ENCODE results near the gene ZNF207.

The ZNF207 gene

DNA sequence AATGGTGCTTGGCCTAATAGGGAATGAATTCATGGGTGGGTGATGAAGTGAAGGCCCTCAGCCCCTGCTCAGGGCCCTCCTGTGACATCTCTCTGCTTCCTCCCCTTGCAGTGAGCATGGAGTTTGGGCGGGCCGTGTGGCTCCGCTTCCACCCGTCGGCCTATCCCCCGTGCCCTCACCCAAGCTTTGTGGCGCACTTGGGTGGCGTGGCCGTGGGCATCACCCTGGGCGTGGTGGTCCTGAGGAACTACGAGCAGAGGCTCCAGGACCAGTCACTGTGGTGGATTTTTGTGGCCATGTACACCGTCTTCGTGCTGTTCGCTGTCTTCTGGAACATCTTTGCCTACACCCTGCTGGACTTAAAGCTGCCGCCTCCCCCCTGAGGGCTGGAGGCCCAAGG, 29.1 kb upstream of the ZNF207 start:
- DNase-seq (ENCODE audit: low read depth) = no peak
- TF ChIP-seq CTCF (IDR thresholded peaks at IDR 0.05; ENCODE audit: control insufficient read depth, insufficient read depth, low read depth, low read length, missing control alignments) = no peak
- no peak overlapping the region for H3K4me3 ChIP-seq (ENCODE audit: control insufficient read depth, low read depth, low read length)

DNA sequence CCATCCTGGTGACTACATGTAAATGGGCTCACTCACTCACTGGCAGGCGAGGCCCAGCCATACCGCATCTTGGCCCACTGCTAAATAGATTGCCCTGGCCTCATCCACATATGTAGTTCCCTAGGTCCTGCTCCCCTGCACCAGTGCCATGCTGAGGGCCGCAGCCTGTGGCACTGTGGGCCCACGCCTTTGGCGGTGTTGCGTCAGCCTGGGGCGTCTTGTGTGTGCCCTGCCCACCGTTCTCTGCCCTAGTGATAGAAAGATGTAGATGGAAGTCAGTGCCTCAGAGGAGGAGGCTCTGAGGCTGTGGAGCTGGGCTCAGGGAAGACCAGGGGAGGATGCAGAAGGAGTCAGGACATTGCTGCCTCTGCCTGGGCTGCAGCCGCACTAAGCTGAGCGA, 26.9 kb upstream of the ZNF207 start:
- TF ChIP-seq CTCF (IDR thresholded peaks at IDR 0.05; ENCODE audit: control insufficient read depth, insufficient read depth, low read depth, low read length, missing control alignments) = no peak
- no peak overlapping the region for H3K4me3 ChIP-seq (ENCODE audit: control insufficient read depth, low read depth, low read length)
- no peak for DNase-seq (ENCODE audit: low read depth)

DNA sequence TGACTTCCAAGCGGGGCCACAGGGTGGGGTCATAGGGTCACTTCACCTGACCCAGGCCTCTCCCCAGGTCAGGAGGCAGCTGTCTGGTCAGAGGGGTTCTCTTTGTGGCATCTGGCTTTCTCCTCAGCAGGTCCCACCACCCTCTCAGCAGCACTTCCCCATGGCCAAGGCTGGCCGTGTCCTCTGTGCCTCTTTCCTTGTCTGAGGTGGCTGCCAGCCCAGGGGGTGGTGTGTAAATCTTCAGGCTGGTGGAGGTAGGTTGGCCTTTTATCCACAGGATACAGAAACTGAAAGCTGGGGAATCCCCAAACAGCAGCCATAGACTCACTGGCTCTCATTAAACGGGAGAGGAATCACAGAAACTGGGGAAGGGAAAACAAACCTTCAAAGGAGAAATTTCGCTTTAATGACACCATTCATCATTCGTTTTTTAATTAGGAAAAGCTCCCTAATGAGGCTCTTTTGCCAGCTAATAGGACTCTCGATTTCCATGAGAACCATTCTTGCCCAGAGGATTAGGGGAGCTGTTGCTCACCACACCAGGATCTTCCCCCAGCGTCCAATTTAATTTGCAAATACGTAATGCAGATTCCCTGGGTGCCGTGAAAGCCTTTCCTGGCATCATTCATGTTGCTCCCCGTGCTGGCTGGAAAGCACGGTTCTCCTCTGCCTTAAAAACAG, 26.0 kb upstream of the ZNF207 start:
- TF ChIP-seq CTCF (IDR thresholded peaks at IDR 0.05; ENCODE audit: control insufficient read depth, insufficient read depth, low read depth, low read length, missing control alignments) = no peak
- DNase-seq (ENCODE audit: low read depth) = no peak
- H3K4me3 ChIP-seq (ENCODE audit: control insufficient read depth, low read depth, low read length) = peak overlapping the region; percentile 2; the same call in 1 of the 2 replicates

- TF ChIP-seq CTCF (IDR thresholded peaks at IDR 0.05; ENCODE audit: control insufficient read depth, insufficient read depth, low read depth, low read length, missing control alignments) = no peak
- DNase-seq (ENCODE audit: low read depth) = no peak
Observed at GRCh38 chr17:32327911-32328310, 22.0 kb upstream of the ZNF207 start.

DNA sequence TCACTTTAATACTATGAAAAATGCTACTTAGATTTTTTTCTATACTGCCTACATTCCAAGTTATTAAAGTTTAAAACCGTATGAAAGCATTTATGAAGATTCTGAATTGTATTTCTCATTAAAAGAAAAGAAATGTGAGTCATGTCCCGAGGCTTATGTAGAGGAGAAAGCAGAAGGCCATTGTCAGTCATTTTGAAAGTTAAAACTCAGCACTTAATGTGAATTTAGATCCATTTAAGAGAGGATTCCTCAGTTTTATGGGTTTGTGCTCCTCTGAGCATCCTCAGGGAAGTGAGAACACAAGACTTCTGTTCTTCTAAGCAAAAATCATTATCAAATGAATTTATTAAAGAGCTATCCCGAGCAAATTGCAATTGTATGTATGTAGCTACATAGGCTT, 19.8 kb upstream of the ZNF207 start:
- TF ChIP-seq CTCF (IDR thresholded peaks at IDR 0.05; ENCODE audit: control insufficient read depth, insufficient read depth, low read depth, low read length, missing control alignments) = no peak
- DNase-seq (ENCODE audit: low read depth) = no peak
- no peak overlapping the region for H3K4me3 ChIP-seq (ENCODE audit: control insufficient read depth, low read depth, low read length)

More at GRCh38 chr17:32327911-32328310, 22.0 kb upstream of the ZNF207 start:
- no peak overlapping the region for H3K4me3 ChIP-seq (ENCODE audit: control insufficient read depth, low read depth, low read length)

- TF ChIP-seq CTCF (IDR thresholded peaks at IDR 0.05; ENCODE audit: control insufficient read depth, insufficient read depth, low read depth, low read length, missing control alignments) = no peak
- DNase-seq (ENCODE audit: low read depth) = no peak
Observed at GRCh38 chr17:32331243-32332040, 18.5 kb upstream of the ZNF207 start.

More at GRCh38 chr17:32331243-32332040, 18.5 kb upstream of the ZNF207 start:
- H3K4me3 ChIP-seq (ENCODE audit: control insufficient read depth, low read depth, low read length) = no peak overlapping the region

All from AG09309 (cell line).